Posterior cingulate gyrus (tissue), 11 donors: ENCODE measurements around the gene GALNT1.

ENCODE experiments used
- DNase-seq, 10 donors: peaks; one replicate each; pipeline versions ENCODE4 v3.0.0 to v3.0.0-alpha.2; 2020 to 2021; ENCODE audit warnings: mixed read lengths in 3 of 10
- intact Hi-C: fragments of 100-400 bp; cut with DNase I; formaldehyde crosslinking; loops from one replicate; pipeline ENCODE4 v1.15.1; 2023

The GALNT1 gene

GRCh38 chr18:35745814-35746213, 164.3 kb downstream of the GALNT1 start:
- intact Hi-C loops = no loop called here
- DNase-seq = no peak

GRCh38 chr18:35746826-35747339, 165.3 kb downstream of the GALNT1 start:
- intact Hi-C loops = no loop called here
- DNase-seq = no peak

GRCh38 chr18:35747894-35748472, 166.4 kb downstream of the GALNT1 start:
- intact Hi-C loops = no loop called here
- no peak for DNase-seq

- no peak for DNase-seq
- intact Hi-C loops = no loop called here
Measured at GRCh38 chr18:35749701-35750100, 168.2 kb downstream of the GALNT1 start.

GRCh38 chr18:35750929-35751328, 169.4 kb downstream of the GALNT1 start:
- DNase-seq = no peak
- intact Hi-C loops = no loop called here

GRCh38 chr18:35753306-35753910, 171.9 kb downstream of the GALNT1 start:
- no peak for DNase-seq
- intact Hi-C loops = no loop called here

GRCh38 chr18:35754464-35754863, 172.9 kb downstream of the GALNT1 start:
- DNase-seq = no peak
- intact Hi-C loops = no loop called here

GRCh38 chr18:35755369-35755768, 173.8 kb downstream of the GALNT1 start:
- intact Hi-C loops = no loop called here
- DNase-seq = no peak

- peak in 6 of 10 donors; percentile 17 to 87 (median 57) for DNase-seq
- intact Hi-C loops = loop anchor here (1.0 kb wide), 2 partner anchors 193 to 528 kb away; no protein-coding TSS in a partner anchor
Measured at GRCh38 chr18:35756506-35757117, 175.1 kb downstream of the GALNT1 start.
